HepG2 (cell line): ENCODE measurements around the gene MT1M. TPM values are rescaled to one million over a fixed set of nuclear protein-coding genes. Genes with fewer than 3 reads are reported as not detected.

ENCODE experiments used
- FOXJ3 ChIP-seq: sonication (generic); formaldehyde crosslinking; IDR thresholded peaks from 2 replicates; pipeline ENCODE4 v1.4.0; 2020; ENCODE audit warnings: missing genetic modification reagents, mild to moderate bottlenecking, borderline replicate concordance
- MBD4 ChIP-seq: IDR thresholded peaks from 2 replicates; pipeline ENCODE4 v1.6.1; 2012; ENCODE audit warnings: low read length, inconsistent platforms, borderline replicate concordance
- MLLT10 ChIP-seq: sonication (generic); formaldehyde crosslinking; IDR thresholded peaks from 2 replicates; pipeline ENCODE4 v1.4.0; 2020; ENCODE audit warnings: missing genetic modification reagents
- NCOA2 ChIP-seq: sonication (generic); formaldehyde crosslinking; IDR thresholded peaks from 2 replicates; pipeline ENCODE4 v1.8.0; 2022; ENCODE audit warnings: inconsistent platforms
- NKX3-1 ChIP-seq: sonication (generic); formaldehyde crosslinking; IDR thresholded peaks from 2 replicates; pipeline ENCODE4 v1.5.0; 2020; ENCODE audit warnings: missing genetic modification reagents
- ZNF3 ChIP-seq: IDR thresholded peaks from 2 replicates; pipeline ENCODE4 v1.7.0; 2017; ENCODE audit warnings: inconsistent platforms
- ZNF567 ChIP-seq: sonication (generic); formaldehyde crosslinking; IDR thresholded peaks from 2 replicates; pipeline ENCODE4 v1.8.1; 2023; ENCODE audit warnings: mild to moderate bottlenecking, missing genetic modification reagents, borderline replicate concordance
- ZNF7 ChIP-seq: IDR thresholded peaks from 2 replicates; pipeline ENCODE4 v1.6.1; 2016; ENCODE audit warnings: missing biosample characterization, missing genetic modification reagents
- ZSCAN12 ChIP-seq: sonication (generic); formaldehyde crosslinking; IDR thresholded peaks from 2 replicates; pipeline ENCODE4 v1.9.0; 2021; ENCODE audit warnings: mild to moderate bottlenecking, missing genetic modification reagents
- polyA plus RNA-seq, 8 experiments: library from polyadenylated mRNA; depleted of rRNA in 3 of 8; stranded (reverse) in 7 of 8; unstranded in 1 of 8; fragments of >200 nt; fragmentation: Illumina TruSeq in 4 of 8; extraction: Trizol in 4 of 8; gene quantifications; 2 replicates each; pipeline versions ENCODE4 v1.2.1 to v1.2.3, GENCODE V29; 2011 to 2016; ENCODE audit warnings: low read depth in 4 of 8, missing spikeins in 1 of 8, mixed read lengths in 1 of 8; ENCODE audit not compliant: insufficient read depth in 1 of 8
- total RNA-seq, 5 experiments: library from RNA; depleted of rRNA; stranded (reverse); fragments of >200 nt; fragmentation: Illumina TruSeq; extraction: Trizol; gene quantifications; 2 replicates each; pipeline ENCODE4 v1.2.3, GENCODE V29; 2016; ENCODE audit warnings: low read depth in 1 of 5
- TF ChIP-seq, protein P1 (sequence below): sonication (generic); formaldehyde crosslinking; IDR thresholded peaks from 2 replicates; pipeline ENCODE4 v1.4.0; 2020; ENCODE audit warnings: missing genetic modification reagents
- TF ChIP-seq, protein P2 (sequence below): sonication (generic); formaldehyde crosslinking; IDR thresholded peaks from 2 replicates; pipeline ENCODE4 v1.4.0; 2020; ENCODE audit warnings: missing genetic modification reagents
- TF ChIP-seq, protein P3 (sequence below): IDR thresholded peaks from 2 replicates; pipeline ENCODE4 v1.6.1; 2016; ENCODE audit warnings: mild to moderate bottlenecking
- TF ChIP-seq, protein P4 (sequence below): sonication (generic); formaldehyde crosslinking; IDR thresholded peaks from 2 replicates; pipeline ENCODE4 v1.5.1; 2020; ENCODE audit warnings: missing genetic modification reagents, mild to moderate bottlenecking, borderline replicate concordance
- TF ChIP-seq, protein P5 (sequence below): IDR thresholded peaks from 2 replicates; pipeline ENCODE4 v1.6.1; 2012; ENCODE audit warnings: inconsistent platforms
- TF ChIP-seq, protein P6 (sequence below): sonication (generic); formaldehyde crosslinking; IDR thresholded peaks from 2 replicates; pipeline ENCODE4 v1.5.1; 2020; ENCODE audit warnings: mild to moderate bottlenecking, moderate library complexity, missing genetic modification reagents

Gene MT1M
- total and polyA plus RNA-seq, 2 of the 13 experiments (the other 11 are each of a cell fraction or from before 2014, with no cell fraction given): 4.6 TPM; not detected in 1

DNA sequence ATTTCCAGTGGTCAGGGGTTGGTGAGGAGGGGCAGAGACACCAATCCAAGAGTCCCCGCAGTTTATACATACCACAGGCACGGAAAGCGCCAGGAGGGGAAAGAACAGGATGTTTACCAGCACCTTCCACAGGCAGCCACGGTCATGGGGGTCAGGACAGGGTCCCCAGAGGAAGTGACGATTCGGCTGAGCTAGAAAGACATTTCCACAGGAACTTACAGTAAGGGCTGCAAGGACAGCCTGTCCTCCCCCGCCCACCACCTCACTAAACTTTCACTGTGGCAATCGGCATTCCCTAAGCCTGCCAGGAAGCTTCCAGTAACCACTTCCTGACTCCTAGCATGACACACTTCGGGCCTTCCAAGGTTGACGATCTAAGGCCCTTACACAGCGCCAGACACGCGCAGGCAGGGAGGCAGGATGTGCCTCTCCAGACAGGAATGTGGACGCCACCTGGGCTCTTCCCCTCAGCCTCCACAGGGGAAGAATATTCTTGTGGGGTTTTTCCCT, 25.3 kb upstream of the MT1M start (continued):
- TF ChIP-seq, protein P1, sequence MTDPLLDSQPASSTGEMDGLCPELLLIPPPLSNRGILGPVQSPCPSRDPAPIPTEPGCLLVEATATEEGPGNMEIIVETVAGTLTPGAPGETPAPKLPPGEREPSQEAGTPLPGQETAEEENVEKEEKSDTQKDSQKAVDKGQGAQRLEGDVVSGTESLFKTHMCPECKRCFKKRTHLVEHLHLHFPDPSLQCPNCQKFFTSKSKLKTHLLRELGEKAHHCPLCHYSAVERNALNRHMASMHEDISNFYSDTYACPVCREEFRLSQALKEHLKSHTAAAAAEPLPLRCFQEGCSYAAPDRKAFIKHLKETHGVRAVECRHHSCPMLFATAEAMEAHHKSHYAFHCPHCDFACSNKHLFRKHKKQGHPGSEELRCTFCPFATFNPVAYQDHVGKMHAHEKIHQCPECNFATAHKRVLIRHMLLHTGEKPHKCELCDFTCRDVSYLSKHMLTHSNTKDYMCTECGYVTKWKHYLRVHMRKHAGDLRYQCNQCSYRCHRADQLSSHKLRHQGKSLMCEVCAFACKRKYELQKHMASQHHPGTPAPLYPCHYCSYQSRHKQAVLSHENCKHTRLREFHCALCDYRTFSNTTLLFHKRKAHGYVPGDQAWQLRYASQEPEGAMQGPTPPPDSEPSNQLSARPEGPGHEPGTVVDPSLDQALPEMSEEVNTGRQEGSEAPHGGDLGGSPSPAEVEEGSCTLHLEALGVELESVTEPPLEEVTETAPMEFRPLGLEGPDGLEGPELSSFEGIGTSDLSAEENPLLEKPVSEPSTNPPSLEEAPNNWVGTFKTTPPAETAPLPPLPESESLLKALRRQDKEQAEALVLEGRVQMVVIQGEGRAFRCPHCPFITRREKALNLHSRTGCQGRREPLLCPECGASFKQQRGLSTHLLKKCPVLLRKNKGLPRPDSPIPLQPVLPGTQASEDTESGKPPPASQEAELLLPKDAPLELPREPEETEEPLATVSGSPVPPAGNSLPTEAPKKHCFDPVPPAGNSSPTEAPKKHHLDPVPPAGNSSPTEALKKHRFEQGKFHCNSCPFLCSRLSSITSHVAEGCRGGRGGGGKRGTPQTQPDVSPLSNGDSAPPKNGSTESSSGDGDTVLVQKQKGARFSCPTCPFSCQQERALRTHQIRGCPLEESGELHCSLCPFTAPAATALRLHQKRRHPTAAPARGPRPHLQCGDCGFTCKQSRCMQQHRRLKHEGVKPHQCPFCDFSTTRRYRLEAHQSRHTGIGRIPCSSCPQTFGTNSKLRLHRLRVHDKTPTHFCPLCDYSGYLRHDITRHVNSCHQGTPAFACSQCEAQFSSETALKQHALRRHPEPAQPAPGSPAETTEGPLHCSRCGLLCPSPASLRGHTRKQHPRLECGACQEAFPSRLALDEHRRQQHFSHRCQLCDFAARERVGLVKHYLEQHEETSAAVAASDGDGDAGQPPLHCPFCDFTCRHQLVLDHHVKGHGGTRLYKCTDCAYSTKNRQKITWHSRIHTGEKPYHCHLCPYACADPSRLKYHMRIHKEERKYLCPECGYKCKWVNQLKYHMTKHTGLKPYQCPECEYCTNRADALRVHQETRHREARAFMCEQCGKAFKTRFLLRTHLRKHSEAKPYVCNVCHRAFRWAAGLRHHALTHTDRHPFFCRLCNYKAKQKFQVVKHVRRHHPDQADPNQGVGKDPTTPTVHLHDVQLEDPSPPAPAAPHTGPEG (CRISPR knock-in tag): no peak; the same call in 1 of the 2 replicates
- TF ChIP-seq MBD4: no peak
- TF ChIP-seq FOXJ3 (CRISPR knock-in tag): peak; percentile 72; the same call in 1 of the 2 replicates
- TF ChIP-seq, protein P2, sequence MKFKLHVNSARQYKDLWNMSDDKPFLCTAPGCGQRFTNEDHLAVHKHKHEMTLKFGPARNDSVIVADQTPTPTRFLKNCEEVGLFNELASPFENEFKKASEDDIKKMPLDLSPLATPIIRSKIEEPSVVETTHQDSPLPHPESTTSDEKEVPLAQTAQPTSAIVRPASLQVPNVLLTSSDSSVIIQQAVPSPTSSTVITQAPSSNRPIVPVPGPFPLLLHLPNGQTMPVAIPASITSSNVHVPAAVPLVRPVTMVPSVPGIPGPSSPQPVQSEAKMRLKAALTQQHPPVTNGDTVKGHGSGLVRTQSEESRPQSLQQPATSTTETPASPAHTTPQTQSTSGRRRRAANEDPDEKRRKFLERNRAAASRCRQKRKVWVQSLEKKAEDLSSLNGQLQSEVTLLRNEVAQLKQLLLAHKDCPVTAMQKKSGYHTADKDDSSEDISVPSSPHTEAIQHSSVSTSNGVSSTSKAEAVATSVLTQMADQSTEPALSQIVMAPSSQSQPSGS (CRISPR knock-in tag): peak; percentile 25
- TF ChIP-seq MLLT10 (CRISPR knock-in tag): no peak
- TF ChIP-seq, protein P3, sequence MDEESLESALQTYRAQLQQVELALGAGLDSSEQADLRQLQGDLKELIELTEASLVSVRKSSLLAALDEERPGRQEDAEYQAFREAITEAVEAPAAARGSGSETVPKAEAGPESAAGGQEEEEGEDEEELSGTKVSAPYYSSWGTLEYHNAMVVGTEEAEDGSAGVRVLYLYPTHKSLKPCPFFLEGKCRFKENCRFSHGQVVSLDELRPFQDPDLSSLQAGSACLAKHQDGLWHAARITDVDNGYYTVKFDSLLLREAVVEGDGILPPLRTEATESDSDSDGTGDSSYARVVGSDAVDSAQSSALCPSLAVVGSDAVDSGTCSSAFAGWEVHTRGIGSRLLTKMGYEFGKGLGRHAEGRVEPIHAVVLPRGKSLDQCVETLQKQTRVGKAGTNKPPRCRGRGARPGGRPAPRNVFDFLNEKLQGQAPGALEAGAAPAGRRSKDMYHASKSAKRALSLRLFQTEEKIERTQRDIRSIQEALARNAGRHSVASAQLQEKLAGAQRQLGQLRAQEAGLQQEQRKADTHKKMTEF (CRISPR knock-in tag): peak; percentile 72
- no peak; the same call in 1 of the 2 replicates for TF ChIP-seq NKX3-1 (CRISPR knock-in tag)
- TF ChIP-seq, protein P4, sequence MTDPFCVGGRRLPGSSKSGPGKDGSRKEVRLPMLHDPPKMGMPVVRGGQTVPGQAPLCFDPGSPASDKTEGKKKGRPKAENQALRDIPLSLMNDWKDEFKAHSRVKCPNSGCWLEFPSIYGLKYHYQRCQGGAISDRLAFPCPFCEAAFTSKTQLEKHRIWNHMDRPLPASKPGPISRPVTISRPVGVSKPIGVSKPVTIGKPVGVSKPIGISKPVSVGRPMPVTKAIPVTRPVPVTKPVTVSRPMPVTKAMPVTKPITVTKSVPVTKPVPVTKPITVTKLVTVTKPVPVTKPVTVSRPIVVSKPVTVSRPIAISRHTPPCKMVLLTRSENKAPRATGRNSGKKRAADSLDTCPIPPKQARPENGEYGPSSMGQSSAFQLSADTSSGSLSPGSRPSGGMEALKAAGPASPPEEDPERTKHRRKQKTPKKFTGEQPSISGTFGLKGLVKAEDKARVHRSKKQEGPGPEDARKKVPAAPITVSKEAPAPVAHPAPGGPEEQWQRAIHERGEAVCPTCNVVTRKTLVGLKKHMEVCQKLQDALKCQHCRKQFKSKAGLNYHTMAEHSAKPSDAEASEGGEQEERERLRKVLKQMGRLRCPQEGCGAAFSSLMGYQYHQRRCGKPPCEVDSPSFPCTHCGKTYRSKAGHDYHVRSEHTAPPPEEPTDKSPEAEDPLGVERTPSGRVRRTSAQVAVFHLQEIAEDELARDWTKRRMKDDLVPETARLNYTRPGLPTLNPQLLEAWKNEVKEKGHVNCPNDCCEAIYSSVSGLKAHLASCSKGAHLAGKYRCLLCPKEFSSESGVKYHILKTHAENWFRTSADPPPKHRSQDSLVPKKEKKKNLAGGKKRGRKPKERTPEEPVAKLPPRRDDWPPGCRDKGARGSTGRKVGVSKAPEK (CRISPR knock-in tag): no peak
- TF ChIP-seq ZSCAN12 (CRISPR knock-in tag): no peak
- TF ChIP-seq ZNF567 (CRISPR knock-in tag): peak; percentile 30; the same call in 1 of the 2 replicates
- TF ChIP-seq, protein P5, sequence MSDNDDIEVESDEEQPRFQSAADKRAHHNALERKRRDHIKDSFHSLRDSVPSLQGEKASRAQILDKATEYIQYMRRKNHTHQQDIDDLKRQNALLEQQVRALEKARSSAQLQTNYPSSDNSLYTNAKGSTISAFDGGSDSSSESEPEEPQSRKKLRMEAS: peak; percentile 89
- no peak for TF ChIP-seq ZNF3 (CRISPR knock-in tag)
- no peak for TF ChIP-seq ZNF7 (CRISPR knock-in tag)
- TF ChIP-seq NCOA2 (CRISPR knock-in tag): peak; percentile 68
- TF ChIP-seq, protein P6, sequence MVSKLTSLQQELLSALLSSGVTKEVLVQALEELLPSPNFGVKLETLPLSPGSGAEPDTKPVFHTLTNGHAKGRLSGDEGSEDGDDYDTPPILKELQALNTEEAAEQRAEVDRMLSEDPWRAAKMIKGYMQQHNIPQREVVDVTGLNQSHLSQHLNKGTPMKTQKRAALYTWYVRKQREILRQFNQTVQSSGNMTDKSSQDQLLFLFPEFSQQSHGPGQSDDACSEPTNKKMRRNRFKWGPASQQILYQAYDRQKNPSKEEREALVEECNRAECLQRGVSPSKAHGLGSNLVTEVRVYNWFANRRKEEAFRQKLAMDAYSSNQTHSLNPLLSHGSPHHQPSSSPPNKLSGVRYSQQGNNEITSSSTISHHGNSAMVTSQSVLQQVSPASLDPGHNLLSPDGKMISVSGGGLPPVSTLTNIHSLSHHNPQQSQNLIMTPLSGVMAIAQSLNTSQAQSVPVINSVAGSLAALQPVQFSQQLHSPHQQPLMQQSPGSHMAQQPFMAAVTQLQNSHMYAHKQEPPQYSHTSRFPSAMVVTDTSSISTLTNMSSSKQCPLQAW (CRISPR knock-in tag): peak; percentile 36; the same call in 1 of the 2 replicates
